ENCODE measurements around the gene ZER1. TPM values are rescaled to one million over a fixed set of nuclear protein-coding genes. Genes with fewer than 3 reads are reported as not detected.

Gene ZER1
- total and polyA plus RNA-seq, 2 of the 8 experiments (the other 6 are each of a cell fraction or from before 2014, with no cell fraction given): 20.5 to 26.6 TPM

DNA sequence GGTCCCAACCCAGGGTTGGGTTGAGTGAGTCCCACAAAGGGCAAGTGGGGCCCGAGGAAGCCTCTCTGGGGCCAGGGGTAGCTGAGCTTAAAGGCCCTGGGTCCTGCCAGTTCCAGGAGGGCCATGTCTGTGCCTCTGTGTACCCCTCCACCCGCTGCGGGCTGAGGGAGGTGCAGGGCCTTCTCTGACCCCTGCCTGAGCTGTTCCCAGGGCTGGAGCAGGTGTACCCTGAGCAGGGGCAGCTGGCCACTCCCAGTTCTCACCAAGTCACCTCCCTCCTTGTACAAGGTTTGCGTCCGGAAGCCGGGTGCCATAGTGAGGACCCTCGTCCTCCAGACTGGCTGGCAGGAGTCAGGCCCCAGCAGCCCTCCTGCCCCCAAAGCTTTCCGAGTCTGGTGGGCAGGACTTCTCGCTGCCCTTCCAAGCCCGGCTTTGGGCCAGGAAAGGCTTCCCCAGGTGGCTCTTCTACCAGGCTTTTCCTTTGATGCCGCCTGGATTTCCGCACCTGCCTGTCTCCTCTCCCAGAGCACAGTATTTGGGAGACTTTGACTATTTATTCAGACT lies 37.4 kb upstream of the ZER1 start:
- Histone ChIP-seq H3K23ac (ENCODE audit: insufficient read length) (no peak overlapping the region), H3K4me1 (replicated peaks in 1 of 4; ENCODE audit: control insufficient read depth in 3 of 4, insufficient read depth in 4 of 4, low read length in 3 of 4) (no peaks in the 10 kb centered on the region), H2BK15ac (ENCODE audit: low read length) (no peak overlapping the region), H3K4ac (replicated peaks; ENCODE audit: insufficient read length, low read depth, low read length) (no peak overlapping the region), H2BK20ac (ENCODE audit: low read length) (no peak overlapping the region), H2BK12ac (ENCODE audit: low read depth, low read length) (no peak overlapping the region), H2AK5ac (ENCODE audit: low read depth, low read length) (no peak overlapping the region), H4K8ac (ENCODE audit: extremely low read depth, insufficient read depth, low read length) (no peak overlapping the region), H2BK5ac (ENCODE audit: low read depth, low read length) (no peak overlapping the region), H2BK120ac (replicated peaks; ENCODE audit: low read depth, low read length) (no peak overlapping the region), H3K4me2 (ENCODE audit: insufficient read depth in 1 of 2, low read depth in 2 of 2, low read length in 2 of 2) (no peak overlapping the region), H4K5ac (ENCODE audit: insufficient read length, low read depth, low read length) (no peak overlapping the region), H4K20me1 (replicated peaks in 1 of 2; ENCODE audit: control insufficient read depth in 1 of 2, insufficient read depth in 2 of 2, low read length in 2 of 2) (peaks cover 0 to 4% of the 10 kb centered on the region in 2 experiments), H3K27me3 (replicated peaks in 1 of 4; ENCODE audit: control insufficient read depth in 3 of 4, extremely low read depth in 1 of 4, insufficient read depth in 3 of 4, low read length in 3 of 4) (no peaks in the 10 kb centered on the region), H4K91ac (replicated peaks; ENCODE audit: insufficient read length, low read length) (no peak overlapping the region), H3K4me3 (ENCODE audit: extremely low read depth in 1 of 4, insufficient read depth in 2 of 4, low read depth in 3 of 4, low read length in 4 of 4) (no peak overlapping the region), H3K79me2 (ENCODE audit: control insufficient read depth in 1 of 2, insufficient read depth in 2 of 2, low read length in 2 of 2) (no peaks in the 10 kb centered on the region), H3K23me2 (ENCODE audit: low read depth, low read length) (no peaks in the 10 kb centered on the region), H3K14ac (ENCODE audit: insufficient read length) (no peak overlapping the region), H3K18ac (ENCODE audit: extremely low read depth, low read length) (no peak overlapping the region), H3K9me3 (ENCODE audit: insufficient read depth in 2 of 2, low read depth in 1 of 2, low read length in 1 of 2) (no peaks in the 10 kb centered on the region), H3K9ac (replicated peaks in 1 of 4; ENCODE audit: extremely low read depth in 1 of 4, low read depth in 3 of 4, low read length in 3 of 4) (no peak overlapping the region), H3K56ac (replicated peaks; ENCODE audit: insufficient read length, low read depth, low read length) (no peak overlapping the region), H3K27ac (ENCODE audit: low read depth, low read length) (no peak overlapping the region), H2AFZ (ENCODE audit: low read length) (no peak overlapping the region), H3K79me1 (ENCODE audit: low read depth, low read length) (no peaks in the 10 kb centered on the region), H3K36me3 (ENCODE audit: control insufficient read depth in 2 of 4, insufficient read depth in 4 of 4, low read length in 3 of 4) (peaks cover 2 to 10% (median 7%) of the 10 kb centered on the region in 4 experiments; a peak in 6 of 8 replicates)
- FAIRE-seq (no peak), DNase-seq (ENCODE audit: low read depth in 1 of 2, low spot score in 2 of 2) (no peak)
- ChIA-PET CTCF (ENCODE audit: partially characterized antibody) (interaction anchor here (0.6 to 2.5 kb wide), 9 partner anchors 9 to 501 kb away, joined by 3 to 11 read pairs (median 5); partner anchors contain the start of gene ENDOG), POLR2A (ENCODE audit: partially characterized antibody) (interaction anchor here (0.6 to 4.6 kb wide), 6 partner anchors 10 to 197 kb away, joined by 3 to 37 read pairs (median 4); partner anchors contain the start of gene ENDOG)
- 90% methylated on average over 12 of the region's 12 CpGs; no CpG with 5 or more reads in 1 of the 2 experiments for WGBS, 2 experiments (ENCODE audit: extremely low coverage in 1 of 2, insufficient coverage in 1 of 2, insufficient read length in 1 of 2, insufficient replicate concordance in 2 of 2, low coverage in 1 of 2, low lambda C conversion rate in 2 of 2, missing lambda C conversion rate in 1 of 2)
- TF ChIP-seq CHD2 (IDR thresholded peaks at IDR 0.05; ENCODE audit: low read length) (no peak), CEBPB (IDR thresholded peaks at IDR 0.05; ENCODE audit: low read depth, low read length) (no peak)
